Right lobe of liver (tissue), 4 donors: ENCODE results near the gene CACNA1C.

ENCODE experiments used
- POLR2A ChIP-seq: fragments of 450-650 bp; IDR thresholded peaks from one replicate; pipeline ENCODE4 v1.6.1; 2017; ENCODE audit warnings: antibody characterized with exemption, mild to moderate bottlenecking
- TF ChIP-seq, protein P1 (sequence below), 4 donors: fragments of 200-600 bp in 3 of 4; fragments of 450-650 bp in 1 of 4; IDR thresholded peaks; one replicate each; pipeline versions ENCODE4 v1.5.1 to v1.8.0; 2016 to 2022; ENCODE audit warnings: antibody characterized with exemption in 4 of 4, mild to moderate bottlenecking in 2 of 4
- donor health status: DM: no; HTN: no; CAD: no.
- donor health status: DM: no; HTN: no; CAD: no.
- donor health status: DM: no; HTN: yes; CAD: no.

DNA sequence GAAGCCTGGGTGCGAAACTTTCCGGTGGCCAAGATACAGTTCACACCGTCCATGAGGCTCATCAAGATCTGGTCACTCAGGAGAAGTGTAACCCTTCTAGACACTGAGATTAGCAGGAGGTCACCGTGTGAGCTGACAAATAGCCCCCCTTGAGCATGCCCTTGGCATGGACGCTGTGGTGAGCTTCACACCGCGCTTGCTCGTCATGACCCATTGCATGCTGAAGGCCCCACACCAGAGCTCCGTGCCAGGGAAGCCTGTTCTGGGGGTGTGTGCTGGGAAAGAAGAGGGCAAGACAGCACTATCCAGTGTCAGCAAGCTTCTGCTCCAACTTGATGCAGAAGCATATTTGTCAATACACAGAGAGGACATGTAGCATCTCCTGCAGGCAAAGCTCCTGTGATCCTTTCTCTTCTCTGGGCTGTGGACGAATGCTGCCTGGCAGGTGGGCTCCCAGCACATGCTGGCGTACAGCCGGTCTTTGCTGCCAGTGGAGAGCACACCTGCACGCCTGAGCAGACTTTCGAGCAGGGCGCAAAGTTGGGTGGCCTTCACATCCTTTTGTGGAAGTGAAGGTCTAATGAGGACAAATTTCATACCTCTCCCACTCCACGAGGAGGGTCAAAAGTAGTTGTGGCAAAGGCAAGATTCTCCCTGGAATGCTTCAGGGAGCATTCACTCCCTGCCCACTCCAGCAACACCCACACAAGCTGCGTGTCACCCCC lies 615.1 kb downstream of the CACNA1C start:
- TF ChIP-seq, protein P1, sequence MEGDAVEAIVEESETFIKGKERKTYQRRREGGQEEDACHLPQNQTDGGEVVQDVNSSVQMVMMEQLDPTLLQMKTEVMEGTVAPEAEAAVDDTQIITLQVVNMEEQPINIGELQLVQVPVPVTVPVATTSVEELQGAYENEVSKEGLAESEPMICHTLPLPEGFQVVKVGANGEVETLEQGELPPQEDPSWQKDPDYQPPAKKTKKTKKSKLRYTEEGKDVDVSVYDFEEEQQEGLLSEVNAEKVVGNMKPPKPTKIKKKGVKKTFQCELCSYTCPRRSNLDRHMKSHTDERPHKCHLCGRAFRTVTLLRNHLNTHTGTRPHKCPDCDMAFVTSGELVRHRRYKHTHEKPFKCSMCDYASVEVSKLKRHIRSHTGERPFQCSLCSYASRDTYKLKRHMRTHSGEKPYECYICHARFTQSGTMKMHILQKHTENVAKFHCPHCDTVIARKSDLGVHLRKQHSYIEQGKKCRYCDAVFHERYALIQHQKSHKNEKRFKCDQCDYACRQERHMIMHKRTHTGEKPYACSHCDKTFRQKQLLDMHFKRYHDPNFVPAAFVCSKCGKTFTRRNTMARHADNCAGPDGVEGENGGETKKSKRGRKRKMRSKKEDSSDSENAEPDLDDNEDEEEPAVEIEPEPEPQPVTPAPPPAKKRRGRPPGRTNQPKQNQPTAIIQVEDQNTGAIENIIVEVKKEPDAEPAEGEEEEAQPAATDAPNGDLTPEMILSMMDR (IDR thresholded peaks at IDR 0.05) = no peak
- TF ChIP-seq POLR2A = no peak
